COLO668 (cell line): ENCODE data around the gene SCRT2.

Experiments
- DNase-seq: peaks from one replicate; lab custom pipeline; 2025; ENCODE audit not compliant: unreplicated experiment; lab: John Stamatoyannopoulos, UW

The SCRT2 gene

DNA sequence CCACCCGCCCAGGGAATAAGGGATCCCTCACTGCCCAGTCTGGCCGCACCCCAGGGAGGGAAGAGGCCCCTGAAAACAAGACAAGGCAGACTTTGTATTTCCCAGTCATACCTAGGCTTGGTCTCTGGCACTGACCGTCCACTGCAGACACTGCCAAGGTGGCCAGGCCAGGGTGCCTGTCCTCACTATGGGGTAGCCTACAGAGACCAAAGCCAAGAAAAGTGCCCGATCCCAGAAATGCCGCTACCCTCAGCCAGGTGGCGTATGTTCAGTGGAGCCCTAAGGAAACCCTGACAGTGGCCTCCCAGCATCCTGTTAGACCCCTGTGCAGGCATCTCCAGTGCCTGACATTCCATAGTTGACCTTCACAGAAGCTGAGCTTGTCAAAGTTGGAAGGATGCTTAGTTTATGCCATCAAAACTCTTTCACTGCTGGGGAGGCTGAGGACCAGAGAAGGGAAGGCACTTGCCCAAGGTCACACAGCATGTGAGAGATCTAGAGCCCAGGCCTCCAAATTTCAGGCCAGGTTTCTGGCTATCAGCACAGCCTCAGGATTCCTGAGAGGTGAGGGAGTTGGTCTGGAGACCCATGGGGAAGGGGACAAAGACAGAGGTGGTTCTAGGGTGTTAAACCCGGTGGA lies 2.5 kb downstream of the SCRT2 start:
- DNase-seq, result no peak

DNA sequence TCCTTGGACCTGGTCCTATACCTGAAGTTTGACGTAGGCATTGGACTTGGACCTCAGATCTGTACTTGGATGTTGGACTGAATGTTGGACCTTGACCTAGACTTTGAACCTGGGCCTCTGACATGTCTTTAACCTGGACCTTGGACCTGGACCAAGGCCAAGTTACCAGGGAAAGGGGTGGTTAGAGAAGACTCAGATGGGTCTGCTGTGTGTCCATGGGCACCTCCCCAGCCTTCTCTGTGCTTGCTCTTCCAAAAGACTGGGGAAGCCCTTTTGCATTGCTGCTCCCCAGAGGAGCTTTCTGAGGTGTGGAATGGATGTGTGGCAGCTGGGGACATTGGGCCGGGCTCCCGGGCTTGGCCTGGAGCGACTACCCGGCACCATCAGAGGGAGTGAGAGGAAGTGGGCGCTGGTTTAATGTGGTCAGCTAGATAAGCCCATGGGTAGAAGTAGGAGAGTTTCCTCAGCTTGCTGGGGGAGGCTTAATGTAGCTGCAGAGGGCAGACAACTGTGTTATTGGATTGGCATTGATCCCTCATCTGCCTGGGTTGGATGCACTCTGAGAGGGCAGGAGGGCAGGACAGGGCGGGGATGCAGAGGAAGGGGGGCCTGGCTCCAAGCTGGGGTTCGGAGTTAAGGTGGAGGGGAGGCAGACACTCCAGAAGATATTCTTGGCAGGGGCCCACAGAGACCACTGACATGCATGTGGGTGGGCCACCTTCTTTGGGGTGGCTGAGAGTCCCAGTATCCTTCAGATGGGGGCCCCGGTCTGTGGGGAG lies 4.2 kb downstream of the SCRT2 start:
- DNase-seq, result no peak

DNA sequence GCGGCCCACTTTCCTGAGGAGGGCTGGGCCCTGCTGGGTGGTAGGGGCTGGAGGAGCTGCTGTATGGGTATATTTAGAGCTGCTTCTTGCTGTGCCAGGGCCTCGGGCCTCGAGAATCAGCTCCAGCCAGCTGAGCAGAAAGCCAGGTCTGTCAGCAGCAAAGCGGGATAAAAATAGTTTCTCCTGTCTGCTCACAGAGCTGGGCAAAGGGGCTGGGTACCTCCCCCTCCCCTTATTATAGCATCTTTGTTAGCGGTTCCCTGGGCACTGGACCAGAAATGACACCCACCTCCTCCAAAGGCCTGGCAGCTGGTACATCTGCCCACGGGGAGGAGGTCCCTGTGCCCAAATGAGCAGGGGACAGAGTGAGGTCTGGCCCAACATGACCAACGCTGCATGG lies 6.0 kb downstream of the SCRT2 start:
- DNase-seq, result no peak

DNA sequence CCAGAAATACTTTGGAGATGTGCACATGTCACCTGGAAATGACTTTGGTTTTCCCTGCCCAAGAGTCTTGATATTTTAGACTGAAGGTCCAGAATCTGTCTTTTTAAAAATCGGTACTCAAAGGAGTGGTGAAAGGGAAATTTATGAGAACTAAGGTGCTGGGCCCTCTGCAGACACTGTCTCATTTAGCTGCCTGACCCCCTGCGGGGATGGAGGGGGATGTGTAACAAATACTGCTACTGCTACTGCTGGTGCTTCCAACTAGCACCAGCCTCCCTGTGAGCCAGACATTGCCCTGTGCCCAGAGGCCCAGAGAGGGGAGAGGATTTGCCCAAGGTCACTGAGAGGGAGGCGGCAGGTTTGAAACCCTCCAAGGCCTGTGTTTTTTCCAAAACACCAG lies 7.0 kb downstream of the SCRT2 start:
- no peak for DNase-seq

DNA sequence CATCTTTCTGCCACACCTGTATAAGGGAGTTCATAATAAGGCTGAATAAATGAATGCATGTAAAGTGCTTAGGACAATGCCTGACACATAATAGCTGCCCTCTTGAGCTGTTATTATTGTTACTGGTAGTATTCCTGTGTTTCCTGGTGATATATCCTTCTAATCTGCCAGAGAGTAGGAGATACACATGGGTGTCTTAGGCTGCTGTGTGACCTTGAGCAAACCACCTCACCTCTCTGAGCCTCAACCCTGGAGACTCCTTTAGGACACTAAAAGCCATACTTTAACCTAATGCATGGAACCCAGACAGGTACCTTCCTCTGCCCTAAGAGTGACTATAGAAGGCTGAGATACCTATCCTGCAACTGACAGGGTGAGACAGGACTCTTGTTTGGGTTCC lies 7.6 kb downstream of the SCRT2 start:
- no peak for DNase-seq

DNA sequence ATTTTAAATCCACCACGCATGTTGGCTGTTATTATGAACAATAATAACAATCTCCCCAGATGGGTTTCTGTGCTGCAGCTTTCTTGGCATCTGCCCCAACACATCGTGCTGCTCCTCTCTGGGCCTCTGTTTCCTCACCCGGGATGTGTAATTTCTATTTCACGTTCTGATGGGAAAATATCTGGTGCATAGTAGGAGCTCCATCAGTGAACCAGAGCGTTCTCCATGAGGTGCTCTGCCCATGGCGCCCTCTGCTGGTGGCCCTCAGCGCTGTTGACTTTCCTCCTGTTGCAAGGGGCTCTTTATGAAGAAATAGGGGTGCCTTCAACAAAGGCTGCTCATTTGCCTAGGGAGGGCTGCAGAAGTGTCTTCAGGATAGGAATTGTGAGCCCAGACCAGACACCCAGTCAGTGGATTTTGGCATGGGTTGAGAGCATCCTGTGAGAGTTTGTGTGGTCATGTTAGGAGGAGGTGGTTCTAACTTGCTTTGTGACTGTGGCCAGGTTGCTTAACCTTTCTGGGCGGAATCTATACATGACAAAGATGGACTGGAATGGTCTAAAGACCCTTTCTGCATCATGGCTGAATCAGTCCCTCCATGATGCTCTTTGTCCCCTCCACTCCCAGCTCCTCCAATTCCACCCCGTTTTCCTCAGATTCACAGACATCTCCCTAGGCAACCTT lies 8.1 kb downstream of the SCRT2 start:
- peak; percentile 46 for DNase-seq

DNA sequence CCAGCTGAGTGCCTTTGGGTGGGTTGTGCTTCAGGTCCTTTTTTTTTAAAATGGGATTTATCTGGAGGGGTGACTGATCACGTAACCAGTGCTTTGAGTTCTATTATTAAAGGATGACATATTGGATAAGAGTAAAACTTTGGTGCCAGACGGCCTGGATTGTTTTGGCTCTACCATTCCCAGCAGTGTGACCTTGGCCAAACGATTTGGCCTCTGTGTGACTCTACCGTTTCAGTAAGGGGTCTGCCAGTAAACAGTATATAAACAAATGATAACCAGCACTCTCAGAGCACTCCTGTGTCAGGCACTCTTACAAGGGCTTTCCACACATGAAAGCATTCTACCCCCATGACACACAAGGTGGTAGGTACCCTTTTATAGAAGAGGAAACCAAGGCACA lies 8.7 kb downstream of the SCRT2 start:
- DNase-seq, result no peak

DNA sequence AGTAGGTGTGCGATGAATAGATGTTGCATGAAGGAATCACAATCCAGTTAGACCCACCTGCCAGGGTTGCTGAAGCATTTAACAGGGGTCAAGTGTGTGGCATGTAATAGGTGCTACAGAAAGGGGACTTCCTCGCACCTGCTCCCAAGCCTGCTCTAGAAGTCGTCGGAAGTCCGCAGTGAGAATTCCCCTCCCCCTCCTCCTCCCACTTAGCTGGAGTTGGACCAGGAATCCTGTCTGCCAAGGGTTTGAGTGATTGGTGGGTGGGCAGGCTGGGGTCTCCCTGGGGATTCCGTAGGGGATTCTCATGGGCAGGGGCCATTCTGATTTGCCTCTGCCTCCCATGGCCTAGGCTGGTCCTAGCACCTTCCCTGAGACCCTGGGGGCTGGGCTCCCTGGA lies 10.3 kb downstream of the SCRT2 start:
- DNase-seq, result no peak

DNA sequence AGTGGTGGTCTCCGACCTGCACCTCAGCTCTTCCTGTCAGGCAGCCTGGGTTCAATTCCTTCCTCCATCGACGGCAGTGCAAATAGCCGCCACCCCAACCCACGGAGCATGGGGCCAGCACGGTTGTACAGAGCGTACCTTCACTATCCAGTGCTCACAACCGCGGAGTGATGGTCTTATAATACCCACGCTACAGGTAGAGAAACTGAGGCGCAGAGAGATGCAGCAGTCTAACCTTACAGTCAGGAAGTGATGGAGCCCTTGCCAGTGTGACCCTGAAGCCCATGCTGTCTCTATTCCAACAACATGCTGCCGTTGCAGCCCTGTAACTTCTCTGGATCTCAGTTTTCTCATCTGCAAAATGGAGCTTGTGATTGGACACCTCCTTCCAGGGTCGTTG lies 11.0 kb downstream of the SCRT2 start:
- no peak for DNase-seq

DNA sequence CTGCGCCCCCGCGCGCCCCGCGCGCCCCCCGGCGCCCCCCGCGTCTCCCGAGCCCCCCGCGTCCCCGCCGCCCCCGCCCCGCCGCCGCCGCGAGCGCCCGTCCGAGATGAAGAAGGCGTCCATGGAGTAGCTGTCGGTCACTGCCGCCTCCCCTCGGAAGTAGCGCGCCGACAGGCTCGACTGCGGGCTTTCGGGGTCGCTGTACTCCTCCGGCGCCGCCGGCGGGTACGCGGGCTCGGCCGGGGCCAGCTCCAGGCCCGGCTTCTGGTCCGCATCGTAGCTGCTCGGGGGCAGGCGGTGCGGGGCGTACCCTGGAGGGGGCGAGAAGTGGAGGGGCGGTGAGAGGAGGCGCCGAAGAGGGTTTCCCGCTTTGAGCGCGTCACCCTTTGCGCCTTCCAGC lies 11.5 kb downstream of the SCRT2 start:
- no peak for DNase-seq

DNA sequence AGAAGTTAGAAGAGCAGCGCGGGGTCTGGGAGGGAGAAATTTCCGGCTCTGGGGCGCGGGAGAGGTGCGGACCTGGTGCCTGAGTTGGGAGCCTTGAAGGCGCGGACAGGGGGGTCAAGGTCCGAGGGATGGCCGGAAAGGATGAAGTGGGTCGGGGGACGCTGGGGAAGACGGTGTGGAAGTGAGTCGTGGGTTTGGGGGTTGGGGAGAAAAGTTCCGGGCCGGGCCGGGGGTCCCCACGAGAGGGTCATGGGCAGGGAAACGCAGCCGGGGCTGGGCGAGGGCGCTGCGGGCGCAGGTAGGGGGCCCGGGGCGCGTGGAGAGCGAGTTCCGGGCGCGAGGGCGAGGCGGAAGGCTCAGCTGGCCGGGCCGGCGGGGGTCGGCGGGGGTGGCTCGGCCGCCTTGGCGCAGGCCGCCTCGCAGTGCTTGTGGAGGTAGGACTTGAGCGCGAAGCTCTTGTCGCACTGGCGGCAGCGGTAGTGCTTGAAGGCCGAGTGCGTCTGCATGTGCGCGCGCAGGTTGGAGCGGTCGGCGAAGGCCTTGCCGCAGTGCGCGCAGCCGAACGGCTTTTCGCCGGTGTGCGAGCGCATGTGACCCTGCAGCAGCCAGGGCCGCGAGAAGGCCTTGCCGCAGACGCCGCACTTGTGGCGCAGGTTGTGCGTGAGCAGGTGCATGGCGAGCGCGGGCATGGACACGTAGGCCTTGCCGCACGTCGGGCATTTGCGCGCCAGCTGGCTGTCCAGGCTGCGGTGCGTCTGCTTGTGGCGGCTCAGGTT lies 12.1 kb downstream of the SCRT2 start:
- peak; percentile 40 for DNase-seq

DNA sequence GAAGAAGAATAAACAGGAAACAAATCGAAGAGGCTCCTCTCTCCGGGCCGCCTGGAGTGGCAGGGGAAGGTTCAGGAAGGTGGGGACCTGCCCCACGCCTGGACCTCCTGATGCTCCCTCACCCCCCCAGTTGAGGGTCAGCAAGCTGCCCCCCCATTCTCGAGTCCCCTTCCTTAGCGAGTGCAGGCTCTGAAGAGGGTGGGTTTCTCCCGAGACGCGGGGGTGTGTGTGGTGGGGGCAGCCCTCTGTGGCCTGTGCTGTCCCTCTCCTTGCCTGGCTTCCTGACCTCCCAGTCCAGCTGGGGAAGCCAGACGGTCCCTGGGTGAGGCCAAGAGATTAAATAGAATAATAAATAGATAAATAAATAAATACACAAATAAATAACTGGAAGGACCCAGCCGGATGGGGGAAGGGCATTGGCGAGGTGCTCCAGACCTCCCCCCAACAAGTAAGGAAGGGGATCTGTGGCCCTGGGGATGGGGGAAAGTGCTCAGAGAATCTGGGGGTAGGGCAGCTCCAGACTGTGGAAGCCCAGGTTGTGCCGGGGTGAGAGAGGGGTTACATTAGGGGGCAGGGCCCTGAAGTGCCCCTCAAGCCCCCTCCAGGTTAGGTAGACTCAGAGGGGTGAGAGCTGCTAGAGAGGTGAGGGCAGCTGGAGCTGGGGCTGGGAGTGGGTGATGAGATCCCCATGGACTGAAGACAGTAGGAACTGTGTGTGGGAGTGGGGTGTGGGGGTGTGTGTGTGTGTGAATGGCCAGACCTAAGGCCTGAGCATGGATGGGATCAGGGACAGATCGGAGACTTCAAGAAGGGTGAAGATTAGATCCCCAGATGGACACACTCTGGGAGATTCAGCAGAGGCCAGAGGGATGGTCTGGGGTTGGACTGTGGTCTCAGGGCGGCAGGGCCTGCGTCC lies 13.1 kb downstream of the SCRT2 start:
- no peak for DNase-seq

DNA sequence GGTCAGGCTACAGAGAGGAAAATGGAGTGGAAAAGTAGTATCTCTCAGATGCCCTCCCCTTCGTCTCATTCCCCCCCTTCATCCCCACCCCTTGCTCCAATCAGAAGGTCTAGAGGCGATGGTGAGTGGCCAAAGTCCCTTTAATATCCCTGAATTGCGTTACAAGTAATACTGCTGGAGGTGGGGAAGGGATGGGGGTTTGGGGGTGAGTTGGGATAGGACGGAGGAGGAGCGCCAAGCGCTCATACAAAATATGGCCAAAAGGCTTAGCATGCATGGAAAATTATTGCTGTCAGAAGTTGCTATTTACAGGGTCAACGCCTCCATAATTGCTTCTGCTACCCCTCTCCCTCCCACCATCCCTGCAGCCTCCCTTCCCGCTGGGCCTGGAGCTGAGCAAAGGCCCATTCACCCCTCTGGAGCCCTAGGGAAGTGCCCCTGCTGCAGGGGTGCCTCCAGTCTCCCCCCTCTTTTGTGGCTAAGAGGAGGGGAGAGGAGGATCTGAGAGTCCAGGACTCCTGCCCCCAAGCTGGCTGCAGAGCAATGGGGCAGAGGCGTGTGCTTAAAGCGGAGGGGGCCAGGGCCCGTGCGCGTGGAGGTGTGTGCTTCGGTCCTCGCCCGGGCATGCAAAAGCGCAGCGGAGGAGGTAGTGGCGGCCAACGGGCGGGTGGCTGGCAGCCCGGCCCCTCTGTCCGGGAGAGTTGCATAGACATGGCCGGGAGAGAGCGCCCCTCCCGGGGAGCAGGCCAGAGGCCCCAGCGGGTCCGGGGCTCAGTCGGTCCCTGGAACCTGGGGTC lies 13.9 kb downstream of the SCRT2 start:
- DNase-seq, result no peak

DNA sequence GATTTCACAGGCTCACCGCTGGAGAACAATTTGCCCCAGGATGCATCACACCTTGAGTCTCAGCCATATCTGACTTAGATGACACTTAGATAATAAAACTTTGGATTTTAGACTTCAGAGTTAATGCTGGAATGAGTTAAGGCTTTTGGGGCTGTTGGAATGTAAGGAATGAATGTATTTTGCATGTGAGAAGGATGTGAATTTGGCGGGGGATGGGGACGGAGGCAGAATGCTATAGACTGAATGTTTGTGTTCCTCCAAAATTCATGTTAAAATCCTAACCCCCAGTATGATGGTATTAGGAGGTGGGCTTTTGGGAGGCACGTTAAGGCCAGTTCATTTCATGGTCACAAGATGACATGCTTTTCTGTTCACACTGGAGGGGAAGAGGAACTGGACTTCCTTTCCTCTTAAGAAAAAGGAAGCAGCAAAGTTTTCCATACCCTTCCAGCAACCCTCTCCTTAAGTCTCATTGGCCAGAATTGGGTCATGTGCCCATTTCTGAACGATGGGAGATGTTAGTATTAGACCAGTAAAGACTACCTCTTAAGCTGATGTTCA lies 16.8 kb downstream of the SCRT2 start:
- no peak for DNase-seq

DNA sequence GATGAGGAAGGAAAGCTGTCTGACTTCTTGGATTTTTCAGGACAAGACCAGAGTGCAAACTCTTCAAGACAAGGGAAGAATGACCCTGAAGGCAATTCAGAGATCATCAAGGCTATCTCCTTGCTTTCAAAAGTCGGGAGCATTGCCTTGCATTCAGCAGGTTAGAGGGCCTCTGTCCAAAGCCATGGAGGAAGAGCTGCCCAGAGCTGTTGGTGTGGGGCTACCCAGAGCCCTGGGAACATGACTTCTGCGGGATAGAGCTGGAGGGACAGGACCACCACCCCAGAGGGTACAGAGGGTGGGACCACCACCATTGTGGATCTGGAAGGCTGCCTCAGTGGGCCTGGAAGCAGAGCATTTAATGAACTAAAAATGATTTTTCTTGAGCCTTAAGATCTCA lies 17.4 kb downstream of the SCRT2 start:
- DNase-seq, result no peak

DNA sequence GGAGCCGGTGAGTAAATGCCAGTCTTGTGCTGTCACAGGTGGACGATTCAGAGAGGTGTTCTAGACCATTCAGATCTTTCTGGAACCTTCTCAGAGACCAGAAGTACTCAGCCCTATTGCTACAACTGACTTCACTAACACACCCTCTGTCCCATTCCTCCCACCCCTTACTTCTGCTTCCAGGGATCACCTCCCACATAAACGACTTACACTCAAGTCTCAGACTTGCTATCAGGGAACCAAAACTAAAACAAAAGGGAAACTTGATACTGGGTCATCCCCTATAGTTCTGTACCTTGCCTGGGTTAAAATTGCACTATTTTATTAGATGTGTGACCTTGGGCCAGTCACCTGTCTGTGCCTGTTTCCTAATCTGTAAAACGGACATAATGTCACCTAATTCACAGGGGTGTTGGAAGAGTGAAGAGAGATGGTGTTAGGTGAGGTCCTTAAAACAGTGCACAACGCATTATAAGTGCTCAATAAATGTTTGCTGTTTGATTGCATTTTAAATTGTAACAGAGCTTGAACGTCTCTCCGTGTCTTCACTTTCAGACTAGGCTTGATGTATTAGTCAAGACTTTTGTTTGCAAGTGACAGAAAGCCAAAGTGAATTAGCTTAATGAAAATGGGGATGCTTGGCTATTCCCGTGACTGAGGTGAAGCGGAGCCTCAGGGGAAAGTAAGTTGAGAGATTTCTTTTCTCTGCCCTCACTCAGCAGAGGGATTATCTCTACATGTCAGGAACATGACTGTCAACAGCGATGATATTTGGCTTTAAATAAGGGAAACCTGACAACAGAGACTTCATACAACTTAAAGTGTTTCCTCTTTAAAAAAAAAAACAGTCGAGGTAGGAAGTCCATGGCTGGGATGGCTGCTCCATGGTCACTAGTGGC lies 19.6 kb downstream of the SCRT2 start:
- DNase-seq, result no peak

DNA sequence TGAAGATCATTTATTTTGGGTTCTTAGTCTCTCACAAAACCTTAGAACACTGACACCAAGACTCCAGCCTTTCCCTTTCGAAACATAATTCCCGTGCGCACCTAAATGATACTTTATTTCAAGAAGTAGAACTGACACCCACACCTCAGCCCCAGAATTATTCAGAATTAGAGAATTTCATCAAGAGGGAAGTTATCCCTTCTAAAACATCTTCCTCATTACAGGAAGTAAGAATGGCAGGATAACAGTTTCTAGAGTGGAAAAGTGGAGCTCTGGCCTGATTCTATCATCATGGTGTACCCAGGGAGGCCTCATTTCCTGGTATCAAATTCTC lies 21.2 kb downstream of the SCRT2 start:
- no peak for DNase-seq

DNA sequence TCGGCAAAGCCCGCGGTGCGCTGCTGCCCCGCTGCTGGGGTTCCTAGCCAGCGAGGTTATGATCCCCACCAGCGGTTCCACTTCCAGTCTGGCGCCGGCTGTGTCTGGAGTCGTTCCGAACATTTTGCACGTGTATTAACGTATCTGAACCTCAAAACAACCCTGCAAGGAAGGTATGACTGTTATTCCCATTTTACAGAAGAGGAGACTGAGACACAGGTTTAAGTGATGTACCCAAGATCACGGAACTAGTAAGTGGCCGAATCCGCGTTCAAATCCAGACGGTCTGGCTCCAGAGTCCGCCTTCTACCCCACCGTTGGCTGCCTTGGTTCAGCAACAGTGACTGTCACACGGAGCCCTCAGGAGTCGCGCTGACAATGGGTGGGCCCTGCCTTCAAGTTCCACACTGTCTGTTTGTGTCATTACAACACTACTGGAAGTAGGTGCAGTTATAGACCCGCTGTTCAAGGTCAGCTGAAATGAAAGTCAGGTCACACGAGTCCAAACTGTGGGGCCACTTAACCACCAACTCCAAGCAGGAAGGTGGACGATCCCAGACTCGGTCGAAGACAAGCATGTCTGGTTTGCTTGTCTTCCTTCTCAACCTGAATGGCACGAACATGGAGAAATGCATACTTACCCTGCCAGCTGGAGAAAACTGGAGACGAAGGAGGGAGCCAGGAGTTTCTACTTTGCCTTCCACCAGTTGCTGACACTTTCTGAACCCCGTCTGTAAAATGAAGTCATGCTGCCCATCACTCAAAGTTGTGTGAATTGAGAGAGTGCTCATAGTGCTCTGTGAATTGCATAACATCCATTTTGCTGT lies 21.8 kb downstream of the SCRT2 start:
- DNase-seq, result no peak
